ENCODE measurements around the gene CFAP65. TPM values are rescaled to one million over a fixed set of nuclear protein-coding genes. Genes with fewer than 3 reads are reported as not detected.

The CFAP65 gene
- total and polyA plus RNA-seq, 2 of the 13 experiments (the other 11 are each of a cell fraction or from before 2014, with no cell fraction given), result 0.05 TPM; not detected in 1

DNA sequence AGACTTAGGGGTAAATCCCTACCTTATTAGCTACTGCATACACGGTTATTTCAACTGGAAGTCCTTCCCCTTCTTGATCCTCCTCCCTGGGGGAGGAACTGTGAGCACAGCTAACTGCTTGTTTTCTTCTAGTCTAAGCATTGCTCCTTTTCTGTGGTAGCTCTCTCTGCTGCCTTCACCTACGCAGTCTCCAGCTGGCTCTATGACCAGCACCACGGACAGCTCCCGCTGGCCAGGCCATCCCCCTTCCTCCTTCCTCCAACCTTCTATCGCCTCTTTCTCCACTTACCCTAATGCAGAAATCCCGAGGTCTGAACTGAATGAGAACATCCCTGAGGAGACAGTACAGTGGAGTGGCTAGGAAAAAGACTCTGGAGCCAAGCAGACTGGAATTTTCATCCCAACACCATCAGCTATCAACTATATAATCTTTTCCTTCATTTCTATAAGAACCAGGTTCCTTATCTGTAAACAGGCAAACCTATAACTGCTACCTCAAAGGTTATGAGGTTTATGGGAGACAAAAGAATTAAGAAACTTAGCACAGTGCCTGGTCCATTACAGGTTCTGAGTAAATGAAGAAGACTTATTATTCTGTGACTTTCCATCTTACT, 4.7 kb upstream of the CFAP65 start (continued):
- TF ChIP-seq ZFP90 (CRISPR knock-in tag; IDR thresholded peaks at IDR 0.05; ENCODE audit: borderline replicate concordance) (no peak), TMF1 (CRISPR knock-in tag; IDR thresholded peaks at IDR 0.05; ENCODE audit: low read depth) (no peak), MXD4 (CRISPR knock-in tag; IDR thresholded peaks at IDR 0.05) (no peak; the same call in 1 of the 2 replicates), ZNF678 (CRISPR knock-in tag; IDR thresholded peaks at IDR 0.05) (0 out of 2 replicates have a peak, but pooled peaks have one; percentile 68), HNRNPLL (IDR thresholded peaks at IDR 0.05; ENCODE audit: low read depth, low read length, poor library complexity, severe bottlenecking) (no peak), FOSL2 (CRISPR knock-in tag; IDR thresholded peaks at IDR 0.05) (peak; percentile 42; the same call in 1 of the 2 replicates), NFATC3 (CRISPR knock-in tag; IDR thresholded peaks at IDR 0.05) (no peak), ZNF354B (CRISPR knock-in tag; IDR thresholded peaks at IDR 0.05) (no peak), CREB3 (CRISPR knock-in tag; IDR thresholded peaks at IDR 0.05) (no peak), ZNF275 (CRISPR knock-in tag; IDR thresholded peaks at IDR 0.05; ENCODE audit: borderline replicate concordance) (0 out of 2 replicates have a peak, but pooled peaks have one; percentile 54), ZFP36 (IDR thresholded peaks at IDR 0.05; ENCODE audit: borderline replicate concordance, low read depth, low read length, partially characterized antibody) (no peak), REL (CRISPR knock-in tag; conservative IDR thresholded peaks at IDR 0.05) (0 out of 2 replicates have a peak, but pooled peaks have one; percentile 46), KLF13 (CRISPR knock-in tag; IDR thresholded peaks at IDR 0.05) (no peak), ZKSCAN8 (CRISPR knock-in tag; IDR thresholded peaks at IDR 0.05; ENCODE audit: borderline replicate concordance) (peak; percentile 70; the same call in 1 of the 2 replicates), ZNF451 (CRISPR knock-in tag; IDR thresholded peaks at IDR 0.05) (no peak), ASH2L (IDR thresholded peaks at IDR 0.05; ENCODE audit: insufficient read length, low read depth, low read length) (no peak), FOXA1 (IDR thresholded peaks at IDR 0.05) (no peak), FOXA1 (CRISPR knock-in tag; IDR thresholded peaks at IDR 0.05) (no peak), ZNF652 (CRISPR knock-in tag; IDR thresholded peaks at IDR 0.05; ENCODE audit: borderline replicate concordance, low read depth) (no peak), NAIF1 (CRISPR knock-in tag; IDR thresholded peaks at IDR 0.05; ENCODE audit: borderline replicate concordance) (no peak), ZNF431 (CRISPR knock-in tag; IDR thresholded peaks at IDR 0.05; ENCODE audit: borderline replicate concordance, low read depth) (no peak), ARNT2 (CRISPR knock-in tag; IDR thresholded peaks at IDR 0.05; ENCODE audit: low read depth) (0 out of 2 replicates have a peak, but pooled peaks have one; percentile 65), ZNF10 (CRISPR knock-in tag; IDR thresholded peaks at IDR 0.05; ENCODE audit: borderline replicate concordance, low read depth) (no peak), CCDC6 (CRISPR knock-in tag; IDR thresholded peaks at IDR 0.05) (no peak; the same call in 1 of the 2 replicates)
- TF ChIP-seq, protein P1, sequence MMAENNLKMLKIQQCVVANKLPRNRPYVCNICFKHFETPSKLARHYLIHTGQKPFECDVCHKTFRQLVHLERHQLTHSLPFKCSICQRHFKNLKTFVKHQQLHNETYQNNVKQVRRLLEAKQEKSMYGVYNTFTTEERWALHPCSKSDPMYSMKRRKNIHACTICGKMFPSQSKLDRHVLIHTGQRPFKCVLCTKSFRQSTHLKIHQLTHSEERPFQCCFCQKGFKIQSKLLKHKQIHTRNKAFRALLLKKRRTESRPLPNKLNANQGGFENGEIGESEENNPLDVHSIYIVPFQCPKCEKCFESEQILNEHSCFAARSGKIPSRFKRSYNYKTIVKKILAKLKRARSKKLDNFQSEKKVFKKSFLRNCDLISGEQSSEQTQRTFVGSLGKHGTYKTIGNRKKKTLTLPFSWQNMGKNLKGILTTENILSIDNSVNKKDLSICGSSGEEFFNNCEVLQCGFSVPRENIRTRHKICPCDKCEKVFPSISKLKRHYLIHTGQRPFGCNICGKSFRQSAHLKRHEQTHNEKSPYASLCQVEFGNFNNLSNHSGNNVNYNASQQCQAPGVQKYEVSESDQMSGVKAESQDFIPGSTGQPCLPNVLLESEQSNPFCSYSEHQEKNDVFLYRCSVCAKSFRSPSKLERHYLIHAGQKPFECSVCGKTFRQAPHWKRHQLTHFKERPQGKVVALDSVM (CRISPR knock-in tag; IDR thresholded peaks at IDR 0.05), result no peak
- TF ChIP-seq, protein P2, sequence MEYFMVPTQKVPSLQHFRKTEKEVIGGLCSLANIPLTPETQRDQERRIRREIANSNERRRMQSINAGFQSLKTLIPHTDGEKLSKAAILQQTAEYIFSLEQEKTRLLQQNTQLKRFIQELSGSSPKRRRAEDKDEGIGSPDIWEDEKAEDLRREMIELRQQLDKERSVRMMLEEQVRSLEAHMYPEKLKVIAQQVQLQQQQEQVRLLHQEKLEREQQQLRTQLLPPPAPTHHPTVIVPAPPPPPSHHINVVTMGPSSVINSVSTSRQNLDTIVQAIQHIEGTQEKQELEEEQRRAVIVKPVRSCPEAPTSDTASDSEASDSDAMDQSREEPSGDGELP (IDR thresholded peaks at IDR 0.05; ENCODE audit: borderline replicate concordance, low read depth), result peak; percentile 74; the same call in 1 of the 2 replicates

Measured in HepG2 (cell line).